ENCODE results near the gene IGFBP6. TPM values are rescaled to one million over a fixed set of nuclear protein-coding genes. Genes with fewer than 3 reads are reported as not detected.
A peak's percentile ranks its signal among the peaks of the same experiment; 100 is the strongest.
"Not testable (repeated sequence)": the region's sequence is repeated elsewhere in the genome, so short reads cannot be mapped to it uniquely, and the experiment has no call there.

Gene IGFBP6
- polyA plus RNA-seq, 2 of the 4 experiments (the other 2 are of a cell fraction) = 49.1 to 128 TPM

GRCh38 chr12:53093777-53094393 is 3.6 kb upstream of the IGFBP6 start:
- H3K4me2 ChIP-seq = no peak overlapping the region
- POLR2A ChIA-PET = interaction anchor here (0.6 to 2.3 kb wide), 2 partner anchors 15 to 40 kb away, joined by 3 to 7 read pairs; partner anchors contain the start of gene SPRYD3
- H3K27ac ChIP-seq = peak overlapping the region in 1 of 2 experiments; percentile 55; a peak in 3 of 6 replicates
- no peak overlapping the region for H3K4me3 ChIP-seq
- no peaks in the 10 kb centered on the region for H3K9me3 ChIP-seq
- peaks cover 30% of the 10 kb centered on the region for H3K4me1 ChIP-seq
- CTCF ChIA-PET = interaction anchor here (0.7 to 38.0 kb wide), 6 partner anchors 8 to 194 kb away, joined by 3 to 1424 read pairs (median 4); partner anchors contain the start of genes SPRYD3 and TNS2
- no peak for DNase-seq (ENCODE audit: low read depth in 1 of 2, low spot score in 1 of 2)
- ATAC-seq = no peak
- WGBS (ENCODE audit: missing lambda C conversion rate) = 83% methylated on average over 6 of the region's 6 CpGs
- no peak for FAIRE-seq
- TF ChIP-seq KDM1A (IDR thresholded peaks at IDR 0.05; ENCODE audit: low read depth) (no peak), KDM5A (IDR thresholded peaks at IDR 0.05) (no peak), JUNB (IDR thresholded peaks at IDR 0.05) (no peak), EP300 (IDR thresholded peaks at IDR 0.05) (no peak), HOXA7 (CRISPR knock-in tag; IDR thresholded peaks at IDR 0.05) (no peak), USF2 (IDR thresholded peaks at IDR 0.05) (no peak), ZC3H11A (IDR thresholded peaks at IDR 0.05) (no peak)

- POLR2A ChIA-PET = interaction anchor here (0.6 to 1.6 kb wide), 2 partner anchors 15 to 40 kb away, joined by 3 to 4 read pairs; partner anchors contain the start of gene SPRYD3
- no peak for TF ChIP-seq CHD2 (IDR thresholded peaks at IDR 0.05; ENCODE audit: low read length, partially characterized antibody)
- no peak for TF ChIP-seq CBX8 (IDR thresholded peaks at IDR 0.05)
- no peak for TF ChIP-seq PHF8 (IDR thresholded peaks at IDR 0.05; ENCODE audit: borderline replicate concordance, low read depth)
- TF ChIP-seq HES2 (IDR thresholded peaks at IDR 0.05) = no peak
- no peak for TF ChIP-seq REST (IDR thresholded peaks at IDR 0.05)
- no peak for TF ChIP-seq CTCF (IDR thresholded peaks at IDR 0.05)
- no peak for TF ChIP-seq HOXB13 (CRISPR knock-in tag; IDR thresholded peaks at IDR 0.05; ENCODE audit: low read depth)
- TF ChIP-seq MAX (IDR thresholded peaks at IDR 0.05) = no peak
- TF ChIP-seq HDAC2 (IDR thresholded peaks at IDR 0.05) = no peak
Measured at GRCh38 chr12:53094394-53094787, 3.1 kb upstream of the IGFBP6 start.

GRCh38 chr12:53094796-53095595 is 2.5 kb upstream of the IGFBP6 start:
- not testable (repeated sequence) for H3K9me3 ChIP-seq, H3K4me3 ChIP-seq, ATAC-seq, FAIRE-seq
- Histone ChIP-seq H3K27ac (peak overlapping the region in 1 of 2 experiments; percentile 55; a peak in 3 of 6 replicates), H3K4me2 (peak overlapping the region; percentile 2; the same call in 2 of the 3 replicates), H3K4me1 (peaks cover 38% of the 10 kb centered on the region)
- POLR2A ChIA-PET = interaction anchor here (1.6 kb wide), 1 partner anchor 16 kb away, joined by 4 read pairs; the partner anchor contains the start of gene SPRYD3
- peak in 1 of 2 experiments; percentile 56 for DNase-seq (ENCODE audit: low read depth in 1 of 2, low spot score in 1 of 2)
- 59% methylated on average over 5 of the region's 5 CpGs for WGBS (ENCODE audit: missing lambda C conversion rate)
- CTCF ChIA-PET = interaction anchor here (0.6 to 38.0 kb wide), 6 partner anchors 30 to 635 kb away, joined by 3 to 1424 read pairs (median 3); partner anchors contain the start of genes SPRYD3 and TNS2

More at GRCh38 chr12:53094394-53094787, 3.1 kb upstream of the IGFBP6 start:
- 79% methylated on average over 6 of the region's 6 CpGs for WGBS (ENCODE audit: missing lambda C conversion rate)
- ATAC-seq (no peak), DNase-seq (ENCODE audit: low read depth in 1 of 2, low spot score in 1 of 2) (no peak), FAIRE-seq (no peak)
- peaks cover 34% of the 10 kb centered on the region for H3K4me1 ChIP-seq
- H3K9me3 ChIP-seq = no peaks in the 10 kb centered on the region
- CTCF ChIA-PET = interaction anchor here (0.6 to 38.0 kb wide), 9 partner anchors 29 to 635 kb away, joined by 3 to 1424 read pairs (median 3); partner anchors contain the start of genes SPRYD3 and TNS2
- H3K27ac ChIP-seq = peak overlapping the region in 1 of 2 experiments; percentile 55; a peak in 3 of 6 replicates
- no peak overlapping the region for H3K4me3 ChIP-seq
- peak overlapping the region; percentile 2; the same call in 2 of the 3 replicates for H3K4me2 ChIP-seq

GRCh38 chr12:53095596-53095895 is 1.9 kb upstream of the IGFBP6 start:
- 89% methylated on average over 3 of the region's 3 CpGs for WGBS (ENCODE audit: missing lambda C conversion rate)
- H3K4me2 ChIP-seq; DNase-seq (ENCODE audit: low read depth in 1 of 2, low spot score in 1 of 2); H3K9me3 ChIP-seq; H3K4me3 ChIP-seq; FAIRE-seq; ATAC-seq: not testable (repeated sequence)
- ChIA-PET CTCF (interaction anchor here (38.0 kb wide), 1 partner anchor 31 kb away, joined by 1424 read pairs; the partner anchor contains the start of genes SPRYD3 and TNS2), POLR2A (interaction anchor here (1.6 kb wide), 1 partner anchor 16 kb away, joined by 4 read pairs; the partner anchor contains the start of gene SPRYD3)
- 0 out of 6 replicates have a peak overlapping the region, but pooled peaks of 1 of the 2 experiments have one; percentile 95 for H3K27ac ChIP-seq
- peaks cover 40% of the 10 kb centered on the region for H3K4me1 ChIP-seq

Measured in A549 (cell line).